ENCODE measurements around the gene C1orf167.

C1orf167 gene

DNA sequence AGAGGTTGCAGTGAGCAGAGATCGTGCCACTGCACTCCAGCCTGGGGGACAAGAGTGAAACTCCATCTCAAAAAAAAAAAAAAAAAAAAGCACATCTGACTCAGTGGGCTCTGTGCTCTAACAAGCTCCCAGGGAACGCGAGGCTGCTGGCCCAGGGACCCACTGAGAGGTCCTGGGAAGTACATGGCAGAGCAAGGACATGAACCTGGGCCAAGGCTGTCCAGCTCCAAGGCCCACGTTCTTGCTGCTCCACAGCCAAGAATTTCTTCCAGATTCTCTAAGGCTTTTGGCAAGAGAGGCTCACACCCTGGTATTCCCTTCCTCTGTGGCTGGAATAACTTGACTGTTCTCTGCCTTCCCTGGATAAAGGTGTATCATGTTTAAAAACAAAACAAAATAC, 41.5 kb upstream of the C1orf167 start:
- TF ChIP-seq OSR1 (CRISPR knock-in tag; IDR thresholded peaks at IDR 0.05): no peak
- TF ChIP-seq SNAI2 (CRISPR knock-in tag; IDR thresholded peaks at IDR 0.05): no peak
- no peak for TF ChIP-seq ZNF565 (CRISPR knock-in tag; conservative IDR thresholded peaks at IDR 0.05; ENCODE audit: low read depth)
- no peak for TF ChIP-seq BACH2 (CRISPR knock-in tag; IDR thresholded peaks at IDR 0.05; ENCODE audit: borderline replicate concordance)
- no peak for TF ChIP-seq PPARA (CRISPR knock-in tag; IDR thresholded peaks at IDR 0.05; ENCODE audit: borderline replicate concordance)
- no peak for TF ChIP-seq ZNF70 (CRISPR knock-in tag; IDR thresholded peaks at IDR 0.05)
- no peak for TF ChIP-seq ISL1 (CRISPR knock-in tag; IDR thresholded peaks at IDR 0.05)
- TF ChIP-seq ZC3H10 (CRISPR knock-in tag; IDR thresholded peaks at IDR 0.05): no peak
- no peak for ATAC-seq

GRCh38 chr1:11721311-11721710, 40.7 kb upstream of the C1orf167 start:
- no peak for TF ChIP-seq ARNTL (CRISPR knock-in tag; IDR thresholded peaks at IDR 0.05; ENCODE audit: borderline replicate concordance, low read depth)
- TF ChIP-seq ZFP30 (CRISPR knock-in tag; IDR thresholded peaks at IDR 0.05): no peak
- TF ChIP-seq RARB (CRISPR knock-in tag; IDR thresholded peaks at IDR 0.05): no peak
- TF ChIP-seq, protein P1, sequence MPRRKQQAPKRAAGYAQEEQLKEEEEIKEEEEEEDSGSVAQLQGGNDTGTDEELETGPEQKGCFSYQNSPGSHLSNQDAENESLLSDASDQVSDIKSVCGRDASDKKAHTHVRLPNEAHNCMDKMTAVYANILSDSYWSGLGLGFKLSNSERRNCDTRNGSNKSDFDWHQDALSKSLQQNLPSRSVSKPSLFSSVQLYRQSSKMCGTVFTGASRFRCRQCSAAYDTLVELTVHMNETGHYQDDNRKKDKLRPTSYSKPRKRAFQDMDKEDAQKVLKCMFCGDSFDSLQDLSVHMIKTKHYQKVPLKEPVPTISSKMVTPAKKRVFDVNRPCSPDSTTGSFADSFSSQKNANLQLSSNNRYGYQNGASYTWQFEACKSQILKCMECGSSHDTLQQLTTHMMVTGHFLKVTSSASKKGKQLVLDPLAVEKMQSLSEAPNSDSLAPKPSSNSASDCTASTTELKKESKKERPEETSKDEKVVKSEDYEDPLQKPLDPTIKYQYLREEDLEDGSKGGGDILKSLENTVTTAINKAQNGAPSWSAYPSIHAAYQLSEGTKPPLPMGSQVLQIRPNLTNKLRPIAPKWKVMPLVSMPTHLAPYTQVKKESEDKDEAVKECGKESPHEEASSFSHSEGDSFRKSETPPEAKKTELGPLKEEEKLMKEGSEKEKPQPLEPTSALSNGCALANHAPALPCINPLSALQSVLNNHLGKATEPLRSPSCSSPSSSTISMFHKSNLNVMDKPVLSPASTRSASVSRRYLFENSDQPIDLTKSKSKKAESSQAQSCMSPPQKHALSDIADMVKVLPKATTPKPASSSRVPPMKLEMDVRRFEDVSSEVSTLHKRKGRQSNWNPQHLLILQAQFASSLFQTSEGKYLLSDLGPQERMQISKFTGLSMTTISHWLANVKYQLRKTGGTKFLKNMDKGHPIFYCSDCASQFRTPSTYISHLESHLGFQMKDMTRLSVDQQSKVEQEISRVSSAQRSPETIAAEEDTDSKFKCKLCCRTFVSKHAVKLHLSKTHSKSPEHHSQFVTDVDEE (CRISPR knock-in tag; IDR thresholded peaks at IDR 0.05): no peak
- no peak for TF ChIP-seq ZNF8 (CRISPR knock-in tag; IDR thresholded peaks at IDR 0.05)
- TF ChIP-seq GLIS3 (CRISPR knock-in tag; IDR thresholded peaks at IDR 0.05): no peak
- TF ChIP-seq CSDC2 (CRISPR knock-in tag; IDR thresholded peaks at IDR 0.05): no peak
- TF ChIP-seq ZNF565 (CRISPR knock-in tag; conservative IDR thresholded peaks at IDR 0.05; ENCODE audit: low read depth): no peak
- TF ChIP-seq, protein P2, sequence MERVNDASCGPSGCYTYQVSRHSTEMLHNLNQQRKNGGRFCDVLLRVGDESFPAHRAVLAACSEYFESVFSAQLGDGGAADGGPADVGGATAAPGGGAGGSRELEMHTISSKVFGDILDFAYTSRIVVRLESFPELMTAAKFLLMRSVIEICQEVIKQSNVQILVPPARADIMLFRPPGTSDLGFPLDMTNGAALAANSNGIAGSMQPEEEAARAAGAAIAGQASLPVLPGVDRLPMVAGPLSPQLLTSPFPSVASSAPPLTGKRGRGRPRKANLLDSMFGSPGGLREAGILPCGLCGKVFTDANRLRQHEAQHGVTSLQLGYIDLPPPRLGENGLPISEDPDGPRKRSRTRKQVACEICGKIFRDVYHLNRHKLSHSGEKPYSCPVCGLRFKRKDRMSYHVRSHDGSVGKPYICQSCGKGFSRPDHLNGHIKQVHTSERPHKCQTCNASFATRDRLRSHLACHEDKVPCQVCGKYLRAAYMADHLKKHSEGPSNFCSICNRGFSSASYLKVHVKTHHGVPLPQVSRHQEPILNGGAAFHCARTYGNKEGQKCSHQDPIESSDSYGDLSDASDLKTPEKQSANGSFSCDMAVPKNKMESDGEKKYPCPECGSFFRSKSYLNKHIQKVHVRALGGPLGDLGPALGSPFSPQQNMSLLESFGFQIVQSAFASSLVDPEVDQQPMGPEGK (CRISPR knock-in tag; IDR thresholded peaks at IDR 0.05; ENCODE audit: borderline replicate concordance): no peak
- TF ChIP-seq BACH2 (CRISPR knock-in tag; IDR thresholded peaks at IDR 0.05; ENCODE audit: borderline replicate concordance): no peak
- TF ChIP-seq OSR1 (CRISPR knock-in tag; IDR thresholded peaks at IDR 0.05): no peak
- TF ChIP-seq PPARA (CRISPR knock-in tag; IDR thresholded peaks at IDR 0.05; ENCODE audit: borderline replicate concordance): no peak
- TF ChIP-seq TCF4 (CRISPR knock-in tag; IDR thresholded peaks at IDR 0.05; ENCODE audit: borderline replicate concordance): no peak
- no peak for ATAC-seq

GRCh38 chr1:11722538-11722937, 39.5 kb upstream of the C1orf167 start:
- no peak for TF ChIP-seq ESRRG (CRISPR knock-in tag; IDR thresholded peaks at IDR 0.05)
- TF ChIP-seq, protein P1 (CRISPR knock-in tag; IDR thresholded peaks at IDR 0.05): no peak
- ATAC-seq: no peak

- TF ChIP-seq ZC3H10 (CRISPR knock-in tag; IDR thresholded peaks at IDR 0.05) (no peak), TOX (CRISPR knock-in tag; IDR thresholded peaks at IDR 0.05; ENCODE audit: borderline replicate concordance) (no peak), CSDC2 (CRISPR knock-in tag; IDR thresholded peaks at IDR 0.05) (no peak), GLIS3 (CRISPR knock-in tag; IDR thresholded peaks at IDR 0.05) (no peak), TCF4 (CRISPR knock-in tag; IDR thresholded peaks at IDR 0.05; ENCODE audit: borderline replicate concordance) (no peak), RARB (CRISPR knock-in tag; IDR thresholded peaks at IDR 0.05) (no peak), ZFP3 (CRISPR knock-in tag; IDR thresholded peaks at IDR 0.05) (no peak)
- TF ChIP-seq, protein P3, sequence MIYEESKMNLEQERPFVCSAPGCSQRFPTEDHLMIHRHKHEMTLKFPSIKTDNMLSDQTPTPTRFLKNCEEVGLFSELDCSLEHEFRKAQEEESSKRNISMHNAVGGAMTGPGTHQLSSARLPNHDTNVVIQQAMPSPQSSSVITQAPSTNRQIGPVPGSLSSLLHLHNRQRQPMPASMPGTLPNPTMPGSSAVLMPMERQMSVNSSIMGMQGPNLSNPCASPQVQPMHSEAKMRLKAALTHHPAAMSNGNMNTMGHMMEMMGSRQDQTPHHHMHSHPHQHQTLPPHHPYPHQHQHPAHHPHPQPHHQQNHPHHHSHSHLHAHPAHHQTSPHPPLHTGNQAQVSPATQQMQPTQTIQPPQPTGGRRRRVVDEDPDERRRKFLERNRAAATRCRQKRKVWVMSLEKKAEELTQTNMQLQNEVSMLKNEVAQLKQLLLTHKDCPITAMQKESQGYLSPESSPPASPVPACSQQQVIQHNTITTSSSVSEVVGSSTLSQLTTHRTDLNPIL (CRISPR knock-in tag; IDR thresholded peaks at IDR 0.05; ENCODE audit: low read depth): no peak
- ATAC-seq: no peak
Measured at GRCh38 chr1:11725616-11726015, 36.4 kb upstream of the C1orf167 start.

All from SK-N-SH treated with all-trans-retinoic acid at 6 μM for 48 hours (cell line).